HepG2 (cell line): ENCODE data around the gene PPM1K. TPM values are rescaled to one million over a fixed set of nuclear protein-coding genes. Genes with fewer than 3 reads are reported as not detected.

Source experiments
- ATAC-seq: fragments of 200-7000 bp; cut with Tn5 transposase; 3 replicates; pipeline ENCODE4 v1.9.1; 2020; ENCODE audit warnings: mild to moderate bottlenecking, moderate library complexity
- BruUV-seq: library from RNA; stranded (reverse); fragments of 400-500 nt; replicated peaks from 2 replicates; lab custom pipeline; 2021; lab: Mats Ljungman, UMichigan
- CTCF ChIA-PET: fragments of 300-600 bp; formaldehyde crosslinking; extraction: SDS; loops from one replicate; lab custom pipeline; 2021; ENCODE audit warnings: low total read pairs, inconsistent platforms, low intra/inter-chr PET ratio; lab: Yijun Ruan, JAX
- POLR2A ChIA-PET: fragments of 350-600 bp; sonication (Branson Sonifier 250); formaldehyde crosslinking; loops from one replicate; lab custom pipeline; 2020; ENCODE audit warnings: antibody characterized with exemption, inconsistent platforms; lab: Yijun Ruan, JAX
- DNase-seq: peaks from one replicate; pipeline ENCODE4 v3.0.0-alpha.2; 2015; ENCODE audit warnings: low spot score
- FAIRE-seq: peaks from 3 replicates; lab custom pipeline; 2011; peaks lifted over from hg19 to GRCh38; lab: Jason Lieb, UNC
- H2AFZ ChIP-seq: one replicate; pipeline ENCODE4 v1.6.1; 2011; ENCODE audit warnings: low read length, inconsistent platforms
- H3K27ac ChIP-seq: fragments of 300-600 bp; 3 replicates; pipeline ENCODE4 v1.8.0; 2011; ENCODE audit warnings: mixed run types, mild to moderate bottlenecking, mixed read lengths, low read length, inconsistent platforms; ENCODE audit not compliant: insufficient read depth; ENCODE audit errors: extremely low read length
- H3K27me3 ChIP-seq, 2 experiments: fragments of 200-600 bp in 1 of 2; 2 replicates in 1 of 2; 3 replicates in 1 of 2; pipeline versions ENCODE4 v1.6.0 to v1.8.0; 2011; ENCODE audit warnings: low read length in 2 of 2, mild to moderate bottlenecking in 2 of 2, moderate library complexity in 2 of 2, inconsistent platforms in 1 of 2; ENCODE audit not compliant: insufficient read depth in 2 of 2, control insufficient read depth in 1 of 2
- H3K36me3 ChIP-seq, 2 experiments: fragments of 200-600 bp in 1 of 2; replicated peaks in 1 of 2; 2 replicates in 1 of 2; 3 replicates in 1 of 2; pipeline versions ENCODE4 v1.5.1 to v1.8.0; 2011; ENCODE audit warnings: low read length in 2 of 2, inconsistent platforms in 1 of 2; ENCODE audit not compliant: insufficient read depth in 2 of 2, control insufficient read depth in 1 of 2
- H3K4me1 ChIP-seq: 2 replicates; pipeline ENCODE4 v1.5.1; 2012; ENCODE audit warnings: low read length, inconsistent platforms; ENCODE audit not compliant: insufficient read depth
- H3K4me2 ChIP-seq: 2 replicates; pipeline ENCODE4 v1.6.0; 2011; ENCODE audit warnings: low read depth, low read length, inconsistent platforms
- H3K4me3 ChIP-seq, 3 experiments: fragments of 200-600 bp in 1 of 3; sonication (generic), shearing (Covaris generic) in 1 of 3; replicated peaks in 1 of 3; 2 replicates each; pipeline ENCODE4 v1.5.1; 2011 to 2016; ENCODE audit warnings: low read length in 3 of 3, inconsistent platforms in 2 of 3, low read depth in 2 of 3, mild to moderate bottlenecking in 2 of 3, control low read depth in 1 of 3, mixed read lengths in 1 of 3; ENCODE audit not compliant: insufficient read depth in 1 of 3
- H3K79me2 ChIP-seq: one replicate; pipeline ENCODE4 v1.6.1; 2011; ENCODE audit warnings: low read length, inconsistent platforms; ENCODE audit not compliant: insufficient read depth
- H3K9ac ChIP-seq: 2 replicates; pipeline ENCODE4 v1.6.0; 2011; ENCODE audit warnings: mild to moderate bottlenecking, low read depth, low read length, inconsistent platforms; ENCODE audit not compliant: insufficient read depth
- H3K9me3 ChIP-seq: 2 replicates; pipeline ENCODE4 v1.5.1; 2012; ENCODE audit warnings: mild to moderate bottlenecking, low read length
- H4K20me1 ChIP-seq: 2 replicates; pipeline ENCODE4 v1.6.0; 2011; ENCODE audit warnings: inconsistent platforms, mild to moderate bottlenecking, low read length, moderate library complexity; ENCODE audit not compliant: insufficient read depth
- EEA1 ChIP-seq: sonication (generic); formaldehyde crosslinking; IDR thresholded peaks from 2 replicates; pipeline ENCODE4 v1.5.1; 2020; ENCODE audit warnings: mild to moderate bottlenecking, missing genetic modification reagents, borderline replicate concordance
- HHEX ChIP-seq: IDR thresholded peaks from 2 replicates; pipeline ENCODE4 v1.6.1; 2016; ENCODE audit warnings: control low read depth
- HOMEZ ChIP-seq: IDR thresholded peaks from 2 replicates; pipeline ENCODE4 v1.6.1; 2016; ENCODE audit warnings: low read depth
- KMT2A ChIP-seq: sonication (generic); formaldehyde crosslinking; IDR thresholded peaks from 2 replicates; pipeline ENCODE4 v1.4.0; 2020; ENCODE audit warnings: missing genetic modification reagents
- REPIN1 ChIP-seq: sonication (generic); formaldehyde crosslinking; IDR thresholded peaks from 2 replicates; pipeline ENCODE4 v1.8.0; 2022; ENCODE audit warnings: missing genetic modification reagents, low read depth, mild to moderate bottlenecking, borderline replicate concordance
- SATB2 ChIP-seq: sonication (generic); formaldehyde crosslinking; IDR thresholded peaks from 2 replicates; pipeline ENCODE4 v1.5.0; 2020; ENCODE audit warnings: missing genetic modification reagents
- ZFP1 ChIP-seq: IDR thresholded peaks from 2 replicates; pipeline ENCODE4 v1.6.1; 2016
- ZNF331 ChIP-seq: sonication (generic); formaldehyde crosslinking; IDR thresholded peaks from 2 replicates; pipeline ENCODE4 v1.4.0; 2020; ENCODE audit warnings: missing genetic modification reagents
- ZNF335 ChIP-seq: sonication (generic); formaldehyde crosslinking; IDR thresholded peaks from 2 replicates; pipeline ENCODE4 v1.4.0; 2020; ENCODE audit warnings: missing genetic modification reagents
- ZNF616 ChIP-seq: sonication (generic); formaldehyde crosslinking; IDR thresholded peaks from 2 replicates; pipeline ENCODE4 v1.5.0; 2020; ENCODE audit warnings: low read depth, mild to moderate bottlenecking, missing genetic modification reagents
- WGBS: methylation state at CpG from one replicate; pipeline ENCODE4 v1.1.6; 2017; ENCODE audit warnings: low lambda C conversion rate; 5-methylcytosine and 5-hydroxymethylcytosine counted together
- in situ Hi-C: cut with HindIII; loops from 2 replicates; pipeline ENCODE4 v1.10.0; 2017; ENCODE audit warnings: low pct_unique_long_range_greater_than_20kb; ENCODE audit not compliant: extremely low pct_ligation_motif_present
- intact Hi-C: fragments of 100-400 bp; cut with micrococcal nuclease; formaldehyde crosslinking; loops from one replicate; pipeline ENCODE4 v1.10.0; 2022; ENCODE audit not compliant: unreplicated experiment
- polyA plus RNA-seq, 8 experiments: library from polyadenylated mRNA; depleted of rRNA in 3 of 8; stranded (reverse) in 7 of 8; unstranded in 1 of 8; fragments of >200 nt; fragmentation: Illumina TruSeq in 4 of 8; extraction: Trizol in 4 of 8; gene quantifications; 2 replicates each; pipeline versions ENCODE4 v1.2.1 to v1.2.3, GENCODE V29; 2011 to 2016; ENCODE audit warnings: low read depth in 4 of 8, missing spikeins in 1 of 8, mixed read lengths in 1 of 8; ENCODE audit not compliant: insufficient read depth in 1 of 8
- total RNA-seq, 5 experiments: library from RNA; depleted of rRNA; stranded (reverse); fragments of >200 nt; fragmentation: Illumina TruSeq; extraction: Trizol; gene quantifications; 2 replicates each; pipeline ENCODE4 v1.2.3, GENCODE V29; 2016; ENCODE audit warnings: low read depth in 1 of 5

PPM1K gene
- total and polyA plus RNA-seq, 2 of the 13 experiments (the other 11 are each of a cell fraction or from before 2014, with no cell fraction given) = 11.9 to 17.8 TPM

- intact Hi-C loops = no loop called here
- no peak for ATAC-seq
- Histone ChIP-seq H3K9me3 (no peaks in the 10 kb centered on the region), H3K36me3 (no peaks in the 10 kb centered on the region), H3K4me2 (no peak overlapping the region), H3K9ac (no peak overlapping the region), H3K27me3 (no peaks in the 10 kb centered on the region), H3K27ac (no peak overlapping the region), H4K20me1 (no peaks in the 10 kb centered on the region), H3K4me1 (peaks cover 10% of the 10 kb centered on the region; the same call in 1 of the 2 replicates), H3K4me3 (no peak overlapping the region), H2AFZ (no peak overlapping the region), H3K79me2 (no peaks in the 10 kb centered on the region)
- no peak for FAIRE-seq
- no peak for TF ChIP-seq ZNF616 (CRISPR knock-in tag)
- no peak for TF ChIP-seq ZNF331 (CRISPR knock-in tag)
- no peak for TF ChIP-seq SATB2
- no peak for TF ChIP-seq HHEX (CRISPR knock-in tag)
- TF ChIP-seq KMT2A = no peak
- TF ChIP-seq EEA1 (CRISPR knock-in tag) = no peak
- TF ChIP-seq ZNF335 (CRISPR knock-in tag) = no peak
- TF ChIP-seq HOMEZ (CRISPR knock-in tag) = no peak
- TF ChIP-seq REPIN1 (CRISPR knock-in tag) = no peak
- no peak for TF ChIP-seq ZFP1
- ChIA-PET POLR2A (no interaction called here), CTCF (no interaction called here)
- DNase-seq = no peak
- in situ Hi-C loops = no loop called here
- WGBS = 89% methylated on average over 1 of the region's 1 CpG
- no TSS peak for BruUV-seq
Observed at GRCh38 chr4:88230461-88230891, 53.9 kb downstream of the PPM1K start.
